Right lobe of liver (tissue), 6 donors: Measurements from ENCODE around the gene GALNT5. TPM values are rescaled to one million over a fixed set of nuclear protein-coding genes. Genes with fewer than 3 reads are reported as not detected.

Experiments
- ATAC-seq, 4 donors: fragments of 200-7000 bp; cut with Tn5 transposase; one replicate each; pipeline ENCODE4 v1.9.1; 2020; ENCODE audit warnings: mild to moderate bottlenecking in 4 of 4, moderate library complexity in 4 of 4
- DNase-seq, 3 donors: peaks; one replicate each; pipeline ENCODE4 v3.0.0-alpha.2; 2020
- H3K27ac ChIP-seq, 3 donors: fragments of 200-600 bp; one replicate each; pipeline ENCODE4 v1.8.0; 2022
- H3K27me3 ChIP-seq, 2 donors: fragments of 200-600 bp; one replicate each; pipeline ENCODE4 v1.8.0; 2022
- H3K36me3 ChIP-seq, 4 donors: fragments of 200-600 bp; sonication (generic) in 1 of 4; one replicate each; pipeline versions ENCODE4 v1.5.1 to v1.8.0; 2017 to 2022; ENCODE audit warnings: control low read depth in 1 of 4
- H3K4me1 ChIP-seq, 4 donors: fragments of 200-600 bp; sonication (generic) in 1 of 4; one replicate each; pipeline versions ENCODE4 v1.5.1 to v1.8.0; 2017 to 2022; ENCODE audit warnings: control low read depth in 1 of 4
- H3K4me3 ChIP-seq, 3 donors: fragments of 200-600 bp; one replicate each; pipeline ENCODE4 v1.8.0; 2022
- H3K9me3 ChIP-seq, 4 donors: fragments of 200-600 bp; sonication (generic) in 1 of 4; one replicate each; pipeline versions ENCODE4 v1.5.1 to v1.8.0; 2017 to 2022; ENCODE audit warnings: control low read depth in 1 of 4
- CTCF ChIP-seq, 4 donors: fragments of 200-600 bp in 3 of 4; fragments of 450-650 bp in 1 of 4; IDR thresholded peaks; one replicate each; pipeline versions ENCODE4 v1.5.1 to v1.8.0; 2016 to 2022; ENCODE audit warnings: antibody characterized with exemption in 4 of 4, mild to moderate bottlenecking in 2 of 4
- POLR2A ChIP-seq: fragments of 450-650 bp; IDR thresholded peaks from one replicate; pipeline ENCODE4 v1.6.1; 2017; ENCODE audit warnings: antibody characterized with exemption, mild to moderate bottlenecking
- WGBS: methylation state at CpG from one replicate; pipeline ENCODE4 v1.1.6; 2018; ENCODE audit warnings: low coverage, low lambda C conversion rate; ENCODE audit not compliant: insufficient coverage; ENCODE audit errors: missing lambda C conversion rate; 5-methylcytosine and 5-hydroxymethylcytosine counted together
- intact Hi-C, 2 donors: fragments of 100-400 bp; cut with DNase I; formaldehyde crosslinking; loops; one replicate each; pipeline versions ENCODE4 v1.11.2 to v1.14.1; 2022
- total RNA-seq, 6 experiments: library from RNA; depleted of rRNA in 2 of 6; stranded (reverse); fragments of >200 nt in 2 of 6; fragmentation: NEBNext Ultra II Directional in 3 of 6; extraction: Animal tissue kit (Norgen Biotek cat#: 25700) in 3 of 6; gene quantifications; one replicate each; pipeline versions ENCODE4 v1.1.0 to v1.2.4, GENCODE V29; 2016 to 2023
- donor health status: DM: no; HTN: yes; CAD: no.
- donor health status: DM: no; HTN: no; CAD: no.
- donor health status: DM: no; HTN: no; CAD: no.
- donor health status: DM: no; HTN: yes; CAD: no.
- donor health status: DM: no; HTN: yes; CAD: no.

GALNT5 gene
- total RNA-seq, 6 experiments from 2014 or later = 0.07 TPM; not detected in 5

GRCh38 chr2:157305723-157306110 lies 48.2 kb downstream of the GALNT5 start:
- Histone ChIP-seq H3K9me3 (no peaks in the 10 kb centered on the region), H3K4me3 (no peak overlapping the region), H3K27me3 (no peaks in the 10 kb centered on the region), H3K27ac (no peak overlapping the region), H3K4me1 (no peaks in the 10 kb centered on the region), H3K36me3 (no peaks in the 10 kb centered on the region)
- intact Hi-C loops = no loop called here
- no peak for ATAC-seq
- DNase-seq = no peak
- 87% methylated on average over 4 of the region's 4 CpGs for WGBS
- no peak for TF ChIP-seq CTCF (IDR thresholded peaks at IDR 0.05)

- Histone ChIP-seq H3K27ac (no peak overlapping the region), H3K4me1 (peaks cover 0 to 4% (median 0%) of the 10 kb centered on the region in 4 donors), H3K9me3 (no peaks in the 10 kb centered on the region), H3K27me3 (no peaks in the 10 kb centered on the region), H3K4me3 (no peak overlapping the region), H3K36me3 (no peaks in the 10 kb centered on the region)
- no peak for DNase-seq
- no peak for ATAC-seq
- intact Hi-C loops = no loop called here
- WGBS = 47% methylated on average over 1 of the region's 1 CpG
- TF ChIP-seq POLR2A (no peak), CTCF (IDR thresholded peaks at IDR 0.05) (peak in 1 of 4 donors; percentile 5)
Measured at GRCh38 chr2:157307021-157307420, 49.5 kb downstream of the GALNT5 start.

GRCh38 chr2:157309878-157310277 lies 52.4 kb downstream of the GALNT5 start:
- DNase-seq (no peak), ATAC-seq (no peak)
- Histone ChIP-seq H3K4me3 (no peak overlapping the region), H3K27ac (no peak overlapping the region), H3K27me3 (no peaks in the 10 kb centered on the region), H3K9me3 (no peaks in the 10 kb centered on the region), H3K36me3 (no peaks in the 10 kb centered on the region), H3K4me1 (peaks cover 0 to 4% (median 0%) of the 10 kb centered on the region in 4 donors)
- 87% methylated on average over 2 of the region's 2 CpGs for WGBS
- TF ChIP-seq POLR2A (no peak), CTCF (IDR thresholded peaks at IDR 0.05) (no peak)
- intact Hi-C loops = no loop called here

- Histone ChIP-seq H3K27me3 (no peaks in the 10 kb centered on the region), H3K4me1 (peaks cover 0 to 4% (median 0%) of the 10 kb centered on the region in 4 donors)
- DNase-seq = no peak
Measured at GRCh38 chr2:157311706-157312105, 54.2 kb downstream of the GALNT5 start.

More at GRCh38 chr2:157311706-157312105, 54.2 kb downstream of the GALNT5 start:
- 18% methylated on average over 1 of the region's 1 CpG for WGBS
- TF ChIP-seq POLR2A = no peak
- no peak for TF ChIP-seq CTCF (IDR thresholded peaks at IDR 0.05)
- H3K36me3 ChIP-seq = no peaks in the 10 kb centered on the region
- no peak overlapping the region for H3K27ac ChIP-seq
- no peaks in the 10 kb centered on the region for H3K9me3 ChIP-seq
- peak; percentile 59 to 84 (median 74) for ATAC-seq
- intact Hi-C loops = no loop called here
- H3K4me3 ChIP-seq = no peak overlapping the region
